Adrenal gland (tissue), 12 donors: ENCODE data around the gene SBK3. TPM values are rescaled to one million over a fixed set of nuclear protein-coding genes. Genes with fewer than 3 reads are reported as not detected.

Source experiments
- DNase-seq, 7 donors: peaks; one replicate each; pipeline ENCODE4 v3.0.0-alpha.2; 2019 to 2020
- H3K27ac ChIP-seq, 5 donors: fragments of 200-600 bp; sonication (generic) in 4 of 5; 1 replicate in 3 of 5; 2 replicates in 2 of 5; pipeline versions ENCODE4 v1.5.1 to v1.8.0; 2016 to 2020; ENCODE audit warnings: mild to moderate bottlenecking in 1 of 5
- H3K27me3 ChIP-seq: fragments of 200-600 bp; 2 replicates; pipeline ENCODE4 v1.8.0; 2021
- H3K36me3 ChIP-seq, 2 donors: fragments of 200-600 bp; replicated peaks in 1 of 2; 1 replicate in 1 of 2; 2 replicates in 1 of 2; pipeline versions ENCODE4 v1.5.1 to v1.8.0; 2018 to 2022
- H3K4me1 ChIP-seq, 2 donors: fragments of 200-600 bp; replicated peaks in 1 of 2; 1 replicate in 1 of 2; 2 replicates in 1 of 2; pipeline versions ENCODE4 v1.5.1 to v1.8.0; 2018 to 2021
- H3K4me3 ChIP-seq, 4 donors: fragments of 200-600 bp; sonication (generic) in 3 of 4; one replicate each; pipeline ENCODE4 v1.5.1; 2016 to 2018
- H3K9me3 ChIP-seq, 3 donors: fragments of 200-600 bp; sonication (generic) in 1 of 3; replicated peaks in 1 of 3; 1 replicate in 2 of 3; 2 replicates in 1 of 3; pipeline versions ENCODE4 v1.5.1 to v1.8.0; 2016 to 2021
- POLR2A ChIP-seq, 2 donors: fragments of 450-650 bp; IDR thresholded peaks; one replicate each; pipeline ENCODE4 v1.6.1; 2017; ENCODE audit warnings: antibody characterized with exemption in 2 of 2, mild to moderate bottlenecking in 2 of 2, moderate library complexity in 1 of 2
- WGBS, 4 donors: extraction: QIAGEN DNeasy Blood & Tissue Kit in 2 of 4; methylation state at CpG; one replicate each; pipeline versions ENCODE4 v1.1.5 to v1.1.7; 2013 to 2017; 5-methylcytosine and 5-hydroxymethylcytosine counted together
- intact Hi-C, 2 donors: fragments of 100-400 bp; cut with DNase I; formaldehyde crosslinking; loops; one replicate each; pipeline versions ENCODE4 v1.14.1 to v1.15.0; 2022 to 2023
- polyA plus RNA-seq, 3 donors: library from polyadenylated mRNA; stranded (reverse); fragments of 200-250 nt in 2 of 3; fragments of 350-450 nt in 1 of 3; fragmentation: Illumina TruSeq in 1 of 3; extraction: RNeasy Lipid Tissue Mini Kit (QIAGEN cat#74804) in 1 of 3; gene quantifications; one replicate each; pipeline ENCODE4 v1.2.3, GENCODE V29; 2013 to 2014
- total RNA-seq, 9 donors: library from RNA; depleted of rRNA in 4 of 9; stranded (reverse); fragments of >200 nt in 4 of 9; fragments of 120-200 nt in 1 of 9; fragmentation: NEBNext Ultra II Directional in 1 of 9; extraction: Animal tissue kit (Norgen Biotek cat#: 25700) in 1 of 9; gene quantifications; one replicate each; pipeline versions ENCODE4 v1.1.0 to v1.2.4, GENCODE V29; 2013 to 2023
- TF ChIP-seq, protein P1 (sequence below), 6 experiments: fragments of 450-650 bp in 4 of 6; fragments of 200-600 bp in 2 of 6; sonication (generic) in 1 of 6; IDR thresholded peaks; 1 replicate in 5 of 6; 2 replicates in 1 of 6; pipeline versions ENCODE4 v1.5.1 to v1.8.0; 2016 to 2021; ENCODE audit warnings: antibody characterized with exemption in 6 of 6, mild to moderate bottlenecking in 2 of 6, moderate library complexity in 1 of 6
- donor health status: healthy with polysubstance abuse.
- donor health status: Bipolar disorder and iron deficiency.
- donor health status: DM: yes; HTN: yes; CAD: no.
- donor health status: DM: no; HTN: no; CAD: no.
- donor health status: DM: no; HTN: no; CAD: no.
- donor health status: DM: yes; HTN: yes; CAD: no.

SBK3 gene
- total and polyA plus RNA-seq, 12 donors = 0.10 to 0.68 (median 0.18) TPM; not detected in 9

DNA sequence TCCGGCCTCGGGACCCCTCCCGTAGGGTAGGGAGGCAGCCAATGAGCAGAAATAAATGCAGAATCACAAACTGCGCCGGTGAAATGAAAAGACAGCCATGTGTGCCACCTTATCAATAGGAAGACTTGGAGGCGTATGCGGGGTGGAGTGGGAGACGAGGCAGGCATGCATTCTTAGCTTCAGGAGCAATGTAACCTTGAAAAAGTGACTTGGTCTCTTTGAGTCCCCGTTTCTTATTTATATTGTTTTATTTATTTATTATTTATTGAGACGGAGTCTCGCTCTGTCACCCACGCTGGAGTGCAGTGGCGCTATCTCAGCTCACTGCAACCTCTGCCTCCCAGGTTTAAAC is 41.1 kb downstream of the SBK3 start:
- Histone ChIP-seq H3K4me3 (no peak overlapping the region), H3K9me3 (no peaks in the 10 kb centered on the region), H3K27me3 (no peaks in the 10 kb centered on the region), H3K36me3 (no peaks in the 10 kb centered on the region), H3K27ac (no peak overlapping the region), H3K4me1 (no peaks in the 10 kb centered on the region)
- no peak for DNase-seq
- TF ChIP-seq POLR2A (IDR thresholded peaks at IDR 0.05) = no peak
- TF ChIP-seq, protein P1, sequence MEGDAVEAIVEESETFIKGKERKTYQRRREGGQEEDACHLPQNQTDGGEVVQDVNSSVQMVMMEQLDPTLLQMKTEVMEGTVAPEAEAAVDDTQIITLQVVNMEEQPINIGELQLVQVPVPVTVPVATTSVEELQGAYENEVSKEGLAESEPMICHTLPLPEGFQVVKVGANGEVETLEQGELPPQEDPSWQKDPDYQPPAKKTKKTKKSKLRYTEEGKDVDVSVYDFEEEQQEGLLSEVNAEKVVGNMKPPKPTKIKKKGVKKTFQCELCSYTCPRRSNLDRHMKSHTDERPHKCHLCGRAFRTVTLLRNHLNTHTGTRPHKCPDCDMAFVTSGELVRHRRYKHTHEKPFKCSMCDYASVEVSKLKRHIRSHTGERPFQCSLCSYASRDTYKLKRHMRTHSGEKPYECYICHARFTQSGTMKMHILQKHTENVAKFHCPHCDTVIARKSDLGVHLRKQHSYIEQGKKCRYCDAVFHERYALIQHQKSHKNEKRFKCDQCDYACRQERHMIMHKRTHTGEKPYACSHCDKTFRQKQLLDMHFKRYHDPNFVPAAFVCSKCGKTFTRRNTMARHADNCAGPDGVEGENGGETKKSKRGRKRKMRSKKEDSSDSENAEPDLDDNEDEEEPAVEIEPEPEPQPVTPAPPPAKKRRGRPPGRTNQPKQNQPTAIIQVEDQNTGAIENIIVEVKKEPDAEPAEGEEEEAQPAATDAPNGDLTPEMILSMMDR (IDR thresholded peaks at IDR 0.05) = no peak
- intact Hi-C loops = loop anchor here in 1 of 2 donors (5.0 to 10.0 kb wide), 2 partner anchors 42 to 359 kb away; partner anchors contain the start of genes C19orf85, ISOC2 and TNNT1
- WGBS, 4 donors = 23 to 32% (median 27%) methylated on average over 13 of the region's 13 CpGs

DNA sequence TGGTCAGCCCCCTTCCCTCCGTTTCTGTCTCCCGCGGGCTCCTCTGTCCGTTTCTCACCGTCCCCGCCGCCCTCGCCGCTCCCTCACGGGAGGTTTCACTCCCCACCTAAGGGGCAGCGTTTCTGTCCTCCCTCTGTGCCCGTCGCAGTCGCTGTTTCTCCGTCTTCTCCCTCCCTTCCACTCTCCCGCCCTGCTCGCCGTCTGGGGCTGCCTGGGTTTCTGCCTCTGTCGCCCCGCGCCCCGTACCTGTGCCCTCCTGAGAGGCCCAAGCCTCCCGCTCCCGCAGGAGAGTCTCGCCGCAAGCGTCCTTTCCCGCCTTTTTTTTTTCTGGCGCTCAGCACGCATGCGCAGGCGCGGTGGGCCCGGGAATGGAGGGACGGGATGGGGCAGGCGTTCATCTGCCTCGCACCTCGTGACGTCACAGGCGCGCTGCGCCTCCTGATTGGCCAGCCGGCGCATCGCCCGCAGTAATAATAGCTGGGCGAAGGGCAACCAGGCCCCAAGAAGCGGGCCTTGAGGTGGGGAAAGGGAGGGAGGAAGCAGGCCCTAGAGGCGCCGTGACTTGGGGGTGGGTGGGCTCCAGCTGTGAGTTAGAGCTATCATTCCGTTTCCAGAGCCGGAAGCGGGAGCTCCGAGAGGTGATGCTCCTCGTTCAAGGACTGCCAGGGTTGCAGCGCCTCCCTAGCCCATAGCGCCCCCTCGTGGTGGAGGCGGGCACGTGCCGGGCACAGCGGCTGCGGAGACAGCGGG is 41.7 kb downstream of the SBK3 start:
- intact Hi-C loops = loop anchor here (2.0 to 10.0 kb wide), 3 partner anchors 37 to 359 kb away; partner anchors contain the start of genes C19orf85 (in 1 of the 2), ISOC2 (in 1 of the 2) and TNNT1 (in 1 of the 2)
- H3K4me1 ChIP-seq = no peaks in the 10 kb centered on the region
- peak overlapping the region in 3 of 5 donors; percentile 54 to 81 (median 69) for H3K27ac ChIP-seq
- peak; percentile 92 to 97 (median 95) for DNase-seq
- H3K27me3 ChIP-seq = no peaks in the 10 kb centered on the region
- H3K4me3 ChIP-seq = peak overlapping the region in 1 of 4 donors; percentile 52
- no peaks in the 10 kb centered on the region for H3K9me3 ChIP-seq
- 8 to 16% (median 10%) methylated on average over 52 to 64 of the region's 64 CpGs for WGBS, 4 donors
- no peaks in the 10 kb centered on the region for H3K36me3 ChIP-seq
- peak in 1 of 2 donors; percentile 17 for TF ChIP-seq POLR2A (IDR thresholded peaks at IDR 0.05)
- TF ChIP-seq, protein P1 (IDR thresholded peaks at IDR 0.05) = peak; percentile 97 to 100 (median 99)

DNA sequence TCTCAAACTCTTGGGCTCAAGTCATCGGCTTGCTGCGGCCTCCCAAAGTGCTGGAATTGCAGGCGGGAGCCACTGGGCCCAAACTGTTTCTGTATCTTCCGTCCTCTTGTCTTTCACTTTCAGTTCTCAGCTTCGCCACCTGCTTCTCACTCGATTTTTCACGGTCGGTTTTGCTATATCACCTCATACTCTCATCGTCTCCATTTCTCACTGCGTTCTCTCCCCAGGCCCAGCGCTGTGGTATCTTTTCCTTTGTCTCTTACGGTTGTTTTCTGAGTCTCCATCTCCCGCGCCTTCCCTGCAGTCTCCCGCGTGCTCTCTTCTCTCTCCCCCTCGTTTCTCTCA is 42.2 kb downstream of the SBK3 start:
- Histone ChIP-seq H3K4me1 (no peaks in the 10 kb centered on the region), H3K27ac (no peak overlapping the region), H3K4me3 (no peak overlapping the region), H3K36me3 (no peaks in the 10 kb centered on the region), H3K9me3 (no peaks in the 10 kb centered on the region), H3K27me3 (no peaks in the 10 kb centered on the region)
- no peak for DNase-seq
- TF ChIP-seq POLR2A (IDR thresholded peaks at IDR 0.05) = no peak
- TF ChIP-seq, protein P1 (IDR thresholded peaks at IDR 0.05) = no peak
- intact Hi-C loops = loop anchor here (2.0 to 10.0 kb wide), 3 partner anchors 36 to 358 kb away; partner anchors contain the start of genes C19orf85 (in 1 of the 2), ISOC2 (in 1 of the 2) and TNNT1 (in 1 of the 2)
- 77 to 91% (median 88%) methylated on average over 17 of the region's 17 CpGs for WGBS, 4 donors

DNA sequence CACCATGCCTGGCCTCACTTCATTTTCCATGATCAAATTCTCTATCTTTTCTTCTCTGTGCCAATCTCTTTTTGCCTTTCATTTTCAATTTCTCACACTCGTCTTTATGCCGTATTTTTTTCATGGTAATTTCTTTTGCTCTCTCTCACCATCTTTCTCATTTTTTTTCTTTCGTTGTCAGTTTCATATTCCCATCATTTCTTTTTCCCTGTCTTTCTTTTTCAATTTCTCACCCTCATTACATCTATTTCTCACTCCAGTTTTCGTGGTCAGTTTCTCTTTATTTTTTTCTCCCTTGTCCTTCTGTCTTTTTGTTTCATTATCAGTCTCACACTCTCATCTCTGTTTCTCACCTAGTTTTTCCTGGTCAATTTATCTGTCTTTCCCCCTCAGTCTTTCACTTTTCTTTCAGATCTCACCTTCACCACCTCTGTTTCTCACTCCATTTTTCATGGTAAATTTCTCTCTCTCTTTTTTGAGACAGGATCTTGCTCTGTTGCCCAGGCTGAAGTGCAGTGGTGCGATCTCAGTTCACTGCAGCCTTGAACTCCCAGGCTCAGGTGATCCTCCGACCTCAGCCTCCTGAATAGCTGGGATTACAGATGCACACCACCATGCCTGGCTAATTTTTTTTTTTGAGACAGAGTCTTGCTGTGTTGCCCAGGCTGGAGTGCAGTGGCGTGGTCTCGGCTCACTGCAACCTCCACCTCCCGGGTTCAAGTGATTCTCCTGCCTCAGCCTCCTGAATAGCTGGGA is 43.0 kb downstream of the SBK3 start:
- Histone ChIP-seq H3K27ac (no peak overlapping the region), H3K27me3 (no peaks in the 10 kb centered on the region), H3K4me1 (no peaks in the 10 kb centered on the region), H3K4me3 (no peak overlapping the region), H3K36me3 (no peaks in the 10 kb centered on the region), H3K9me3 (no peaks in the 10 kb centered on the region)
- no peak for DNase-seq
- 91 to 93% (median 92%) methylated on average over 9 of the region's 9 CpGs for WGBS, 4 donors
- intact Hi-C loops = loop anchor here (2.0 to 10.0 kb wide), 3 partner anchors 36 to 358 kb away; partner anchors contain the start of genes C19orf85 (in 1 of the 2), ISOC2 (in 1 of the 2) and TNNT1 (in 1 of the 2)
- no peak for TF ChIP-seq POLR2A (IDR thresholded peaks at IDR 0.05)
- TF ChIP-seq, protein P1 (IDR thresholded peaks at IDR 0.05) = no peak
